ENCODE results near the gene SSPN.
"Not testable (repeated sequence)": the region's sequence is repeated elsewhere in the genome, so short reads cannot be mapped to it uniquely, and the experiment has no call there.

SSPN gene

GRCh38 chr12:26227361-26227745, 32.0 kb downstream of the SSPN start:
- no peak for TF ChIP-seq CTCF (conservative IDR thresholded peaks at IDR 0.05)
- H3K27ac ChIP-seq = peak overlapping the region; percentile 47; the same call in 1 of the 2 replicates

GRCh38 chr12:26229910-26230309, 34.5 kb downstream of the SSPN start:
- no peak for TF ChIP-seq CTCF (conservative IDR thresholded peaks at IDR 0.05)
- H3K27ac ChIP-seq = no peak overlapping the region

DNA sequence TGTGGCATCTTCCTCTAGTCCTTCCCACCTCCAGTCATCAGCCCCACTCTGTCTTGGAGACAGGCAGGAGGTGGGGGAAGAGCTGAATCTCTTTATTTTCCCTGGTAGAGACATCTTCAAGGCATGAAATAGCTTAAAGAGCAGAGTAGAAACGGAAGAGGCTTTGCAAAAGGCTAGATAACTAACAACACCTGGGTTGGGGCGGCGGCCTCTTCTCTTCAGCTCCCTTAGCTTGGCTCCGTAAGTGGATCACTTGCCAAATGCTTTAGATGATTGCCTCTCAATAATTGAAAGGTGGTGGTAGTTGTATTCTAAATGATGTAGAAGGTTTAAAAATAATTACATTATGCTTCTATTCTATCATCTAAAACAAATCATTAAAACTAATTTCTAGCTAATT, 36.1 kb downstream of the SSPN start:
- TF ChIP-seq CTCF (conservative IDR thresholded peaks at IDR 0.05) = no peak
- H3K27ac ChIP-seq = no peak overlapping the region

- H3K27ac ChIP-seq = no peak overlapping the region
- TF ChIP-seq CTCF (conservative IDR thresholded peaks at IDR 0.05) = no peak
These were observed 36.5 kb downstream of the SSPN start for GRCh38 chr12:26231921-26232320.

GRCh38 chr12:26233631-26234030, 38.3 kb downstream of the SSPN start:
- H3K27ac ChIP-seq = no peak overlapping the region
- no peak for TF ChIP-seq CTCF (conservative IDR thresholded peaks at IDR 0.05)

DNA sequence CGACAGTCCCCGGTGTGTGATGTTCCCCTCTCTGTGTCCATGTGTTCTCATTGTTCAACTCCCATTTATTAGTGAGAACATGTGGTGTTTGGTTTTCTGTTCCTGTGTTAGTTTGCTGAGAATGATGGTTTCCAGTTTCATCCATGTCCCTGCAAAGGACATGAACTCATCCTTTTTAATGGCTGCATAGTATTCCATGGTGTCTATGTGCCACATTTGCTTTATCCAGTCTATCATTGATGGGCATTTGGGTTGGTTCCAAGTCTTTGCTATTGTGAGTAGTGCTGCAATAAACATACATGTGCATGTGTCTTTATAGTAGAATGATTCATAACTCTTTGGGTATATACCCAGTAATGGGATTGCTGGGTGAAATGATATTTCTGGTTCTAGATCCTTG, 40.1 kb downstream of the SSPN start:
- not testable (repeated sequence) for H3K27ac ChIP-seq

- H3K27ac ChIP-seq = no peak overlapping the region
- TF ChIP-seq CTCF (conservative IDR thresholded peaks at IDR 0.05) = no peak
These were observed 43.2 kb downstream of the SSPN start for GRCh38 chr12:26238341-26239121.

DNA sequence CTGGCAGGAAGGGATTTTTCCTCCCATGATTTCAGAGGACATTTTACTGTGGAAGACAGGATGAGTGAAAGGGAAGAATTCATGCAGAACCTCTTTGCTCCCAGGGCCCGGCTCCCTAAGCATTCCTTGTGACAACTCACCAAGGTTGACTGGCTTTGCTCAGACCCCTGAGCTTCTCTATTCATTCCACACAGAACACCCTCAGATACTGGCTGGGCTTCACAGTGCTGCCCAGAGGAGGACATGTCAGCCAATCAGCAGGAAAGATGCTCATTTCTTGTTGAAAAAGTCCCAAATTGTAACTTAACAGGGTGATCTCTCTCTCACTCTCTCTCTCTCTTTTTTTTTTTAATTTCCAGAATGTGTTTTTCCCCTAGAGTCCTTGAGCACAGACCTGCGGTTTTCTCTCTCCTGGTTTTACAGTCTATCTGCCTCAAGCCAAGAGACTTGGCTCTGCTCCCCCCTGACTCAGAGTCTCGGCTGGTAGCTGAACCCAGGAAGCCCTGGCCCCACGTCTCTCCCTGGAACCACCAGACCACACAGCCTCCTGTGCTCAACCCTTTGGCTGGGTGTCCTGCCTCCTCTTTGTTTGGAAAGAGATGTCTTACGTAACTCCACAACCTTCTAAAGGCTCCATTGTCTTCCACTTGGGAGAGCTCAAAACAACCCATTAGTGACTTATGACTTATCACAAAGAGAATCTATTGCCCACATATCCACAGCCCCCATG, 43.9 kb downstream of the SSPN start:
- H3K27ac ChIP-seq = no peak overlapping the region
- TF ChIP-seq CTCF (conservative IDR thresholded peaks at IDR 0.05) = no peak
